Stomach (tissue), 4 donors: ENCODE measurements around the gene SSTR4.

Experiments
- CTCF ChIP-seq, 7 experiments: fragments of 450-650 bp in 4 of 7; fragments of 200-600 bp in 3 of 7; sonication (generic) in 3 of 7; IDR thresholded peaks; one replicate each; pipeline ENCODE4 v1.5.1; 2016 to 2019; ENCODE audit warnings: antibody characterized with exemption in 7 of 7, control low read depth in 2 of 7, mild to moderate bottlenecking in 1 of 7
- POLR2A ChIP-seq, 4 donors: fragments of 450-650 bp; IDR thresholded peaks; one replicate each; pipeline ENCODE4 v1.6.1; 2016; ENCODE audit warnings: antibody characterized with exemption in 4 of 4, control low read depth in 2 of 4, mild to moderate bottlenecking in 1 of 4, moderate library complexity in 1 of 4

DNA sequence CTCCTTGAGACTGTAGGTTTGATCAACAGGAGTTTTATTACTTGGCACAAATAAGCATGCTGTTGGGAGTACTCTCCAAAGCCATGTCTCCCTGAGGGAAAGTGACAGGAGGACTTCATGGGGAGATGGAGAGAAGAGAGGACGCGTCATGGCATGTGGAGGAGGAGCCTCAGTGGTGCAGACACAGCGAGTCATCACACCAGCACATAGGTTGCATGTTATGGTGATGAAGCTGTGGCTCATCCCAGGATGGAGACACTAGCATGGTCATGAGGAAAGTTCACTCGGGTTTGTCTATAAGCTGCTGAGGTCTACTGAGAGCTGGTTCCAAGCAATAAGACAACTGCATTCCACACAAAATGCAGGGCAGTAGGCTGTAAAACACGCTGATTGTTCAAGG is 13.2 kb upstream of the SSTR4 start:
- TF ChIP-seq CTCF (IDR thresholded peaks at IDR 0.05) (no peak), POLR2A (IDR thresholded peaks at IDR 0.05) (no peak)
